OCI-LY7 (cell line): ENCODE results near the gene STOX2.

Experiments
- EZH2phosphoT487 ChIP-seq: fragments of 200-600 bp; sonication (generic); IDR thresholded peaks from 2 replicates; pipeline ENCODE4 v1.6.1; 2018; ENCODE audit warnings: low read depth, borderline replicate concordance, mild to moderate bottlenecking, mixed run types, antibody characterized with exemption, low read length, moderate library complexity, mixed read lengths
- TF ChIP-seq, protein P1 (sequence below): fragments of 200-600 bp; sonication (generic); conservative IDR thresholded peaks from 2 replicates; pipeline ENCODE4 v1.5.1; 2014; ENCODE audit warnings: mild to moderate bottlenecking, antibody characterized with exemption, low read length, moderate library complexity, mixed read lengths

DNA sequence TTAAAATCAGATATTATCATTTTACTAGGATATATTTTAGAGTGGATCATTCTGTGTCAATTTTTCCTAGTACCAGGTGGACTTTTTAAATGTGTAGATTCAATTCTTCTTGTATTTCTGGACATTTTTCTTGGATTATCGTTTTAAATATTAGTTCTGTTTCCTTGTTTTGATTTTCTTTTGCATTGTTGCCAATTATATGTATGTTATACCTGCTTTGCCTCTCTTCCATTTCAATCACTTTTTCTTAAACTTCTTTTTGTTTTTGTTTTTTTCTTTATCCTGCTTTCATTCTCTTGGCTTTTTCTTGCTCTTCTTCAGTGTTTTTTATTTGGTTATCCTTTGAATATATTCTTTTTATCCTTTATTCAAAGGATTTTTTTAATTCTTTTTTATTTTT is 141.0 kb downstream of the STOX2 start:
- TF ChIP-seq, protein P1, sequence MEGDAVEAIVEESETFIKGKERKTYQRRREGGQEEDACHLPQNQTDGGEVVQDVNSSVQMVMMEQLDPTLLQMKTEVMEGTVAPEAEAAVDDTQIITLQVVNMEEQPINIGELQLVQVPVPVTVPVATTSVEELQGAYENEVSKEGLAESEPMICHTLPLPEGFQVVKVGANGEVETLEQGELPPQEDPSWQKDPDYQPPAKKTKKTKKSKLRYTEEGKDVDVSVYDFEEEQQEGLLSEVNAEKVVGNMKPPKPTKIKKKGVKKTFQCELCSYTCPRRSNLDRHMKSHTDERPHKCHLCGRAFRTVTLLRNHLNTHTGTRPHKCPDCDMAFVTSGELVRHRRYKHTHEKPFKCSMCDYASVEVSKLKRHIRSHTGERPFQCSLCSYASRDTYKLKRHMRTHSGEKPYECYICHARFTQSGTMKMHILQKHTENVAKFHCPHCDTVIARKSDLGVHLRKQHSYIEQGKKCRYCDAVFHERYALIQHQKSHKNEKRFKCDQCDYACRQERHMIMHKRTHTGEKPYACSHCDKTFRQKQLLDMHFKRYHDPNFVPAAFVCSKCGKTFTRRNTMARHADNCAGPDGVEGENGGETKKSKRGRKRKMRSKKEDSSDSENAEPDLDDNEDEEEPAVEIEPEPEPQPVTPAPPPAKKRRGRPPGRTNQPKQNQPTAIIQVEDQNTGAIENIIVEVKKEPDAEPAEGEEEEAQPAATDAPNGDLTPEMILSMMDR: no peak
- no peak for TF ChIP-seq EZH2phosphoT487
